ENCODE results near the gene WDR46.

DNA sequence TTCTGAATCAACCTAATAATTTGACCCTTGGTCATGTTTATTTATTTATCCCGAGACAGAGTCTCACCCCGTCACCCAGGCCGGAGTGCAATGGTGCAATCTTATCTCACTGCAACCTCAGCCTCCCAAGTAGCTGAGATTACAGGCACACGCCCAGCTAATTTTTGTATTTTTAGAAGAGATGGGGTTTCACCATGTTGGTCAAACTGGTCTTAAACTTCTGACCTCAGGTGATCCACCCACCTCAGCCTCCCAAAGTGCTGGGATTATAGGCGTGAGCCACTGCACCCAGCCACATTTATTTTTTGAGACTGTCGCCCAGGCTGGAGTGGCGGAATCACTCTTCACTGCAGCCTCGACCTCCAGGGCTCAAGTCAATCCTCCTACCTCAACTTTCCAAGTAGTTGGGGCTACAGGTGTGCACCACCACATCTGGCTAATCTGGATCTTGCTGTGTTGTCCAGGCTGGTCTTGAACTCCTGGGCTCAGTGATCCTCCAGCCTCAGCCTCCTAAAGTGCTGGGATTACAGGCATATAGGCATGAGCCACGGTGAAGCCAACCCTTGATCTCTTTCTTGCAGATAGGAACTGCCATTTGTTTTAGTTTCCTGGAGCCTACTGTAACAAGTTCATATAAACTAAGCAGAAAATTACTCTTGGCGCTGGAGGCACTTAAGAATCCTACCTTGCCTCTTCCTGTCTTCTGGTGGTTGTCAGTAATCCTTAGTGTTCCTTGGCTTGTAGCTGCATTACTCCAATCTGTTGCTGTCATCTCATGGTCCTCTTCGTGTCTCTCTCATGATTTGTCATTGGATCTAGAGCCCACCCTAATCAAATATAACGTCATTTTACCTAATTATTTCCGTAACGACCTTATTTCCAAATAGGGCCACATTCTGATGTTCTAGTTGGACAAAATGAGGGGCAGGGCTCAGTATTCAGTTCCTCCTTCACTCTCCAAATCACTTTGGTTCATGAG, 14.8 kb downstream of the WDR46 start:
- TF ChIP-seq EZH2 (IDR thresholded peaks at IDR 0.05; ENCODE audit: borderline replicate concordance, insufficient read depth, low read length, poor library complexity, severe bottlenecking): no peak
- TF ChIP-seq, protein P1, sequence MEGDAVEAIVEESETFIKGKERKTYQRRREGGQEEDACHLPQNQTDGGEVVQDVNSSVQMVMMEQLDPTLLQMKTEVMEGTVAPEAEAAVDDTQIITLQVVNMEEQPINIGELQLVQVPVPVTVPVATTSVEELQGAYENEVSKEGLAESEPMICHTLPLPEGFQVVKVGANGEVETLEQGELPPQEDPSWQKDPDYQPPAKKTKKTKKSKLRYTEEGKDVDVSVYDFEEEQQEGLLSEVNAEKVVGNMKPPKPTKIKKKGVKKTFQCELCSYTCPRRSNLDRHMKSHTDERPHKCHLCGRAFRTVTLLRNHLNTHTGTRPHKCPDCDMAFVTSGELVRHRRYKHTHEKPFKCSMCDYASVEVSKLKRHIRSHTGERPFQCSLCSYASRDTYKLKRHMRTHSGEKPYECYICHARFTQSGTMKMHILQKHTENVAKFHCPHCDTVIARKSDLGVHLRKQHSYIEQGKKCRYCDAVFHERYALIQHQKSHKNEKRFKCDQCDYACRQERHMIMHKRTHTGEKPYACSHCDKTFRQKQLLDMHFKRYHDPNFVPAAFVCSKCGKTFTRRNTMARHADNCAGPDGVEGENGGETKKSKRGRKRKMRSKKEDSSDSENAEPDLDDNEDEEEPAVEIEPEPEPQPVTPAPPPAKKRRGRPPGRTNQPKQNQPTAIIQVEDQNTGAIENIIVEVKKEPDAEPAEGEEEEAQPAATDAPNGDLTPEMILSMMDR (IDR thresholded peaks at IDR 0.05; ENCODE audit: poor library complexity, severe bottlenecking): no peak
